HepG2 (cell line): ENCODE data around the gene ATG13. TPM values are rescaled to one million over a fixed set of nuclear protein-coding genes. Genes with fewer than 3 reads are reported as not detected.

Source experiments
- AKAP8 ChIP-seq: sonication (generic); formaldehyde crosslinking; IDR thresholded peaks from 2 replicates; pipeline ENCODE4 v1.5.1; 2020; ENCODE audit warnings: mild to moderate bottlenecking, missing genetic modification reagents
- ATAD3A ChIP-seq: sonication (generic); formaldehyde crosslinking; IDR thresholded peaks from 2 replicates; pipeline ENCODE4 v1.4.0; 2020; ENCODE audit warnings: missing genetic modification reagents
- CC2D1A ChIP-seq: sonication (generic); formaldehyde crosslinking; IDR thresholded peaks from 2 replicates; pipeline ENCODE4 v1.8.1; 2023; ENCODE audit warnings: mild to moderate bottlenecking, missing genetic modification reagents
- CEBPZ ChIP-seq: IDR thresholded peaks from 2 replicates; pipeline ENCODE4 v1.6.1; 2012; ENCODE audit warnings: low read length, improper control_type of control experiment
- DPF2 ChIP-seq: sonication (generic); formaldehyde crosslinking; IDR thresholded peaks from 2 replicates; pipeline ENCODE4 v1.4.0; 2020; ENCODE audit warnings: mild to moderate bottlenecking, low read depth, missing genetic modification reagents, borderline replicate concordance
- GRHL1 ChIP-seq: sonication (generic); formaldehyde crosslinking; conservative IDR thresholded peaks from 2 replicates; pipeline ENCODE4 v1.8.0; 2022; ENCODE audit warnings: missing genetic modification reagents
- MAZ ChIP-seq, 2 experiments: sonication (generic) in 1 of 2; formaldehyde crosslinking in 1 of 2; IDR thresholded peaks; 2 replicates each; pipeline versions ENCODE4 v1.5.0 to v1.6.1; 2012 to 2020; ENCODE audit warnings: low read depth in 2 of 2, mild to moderate bottlenecking in 2 of 2, borderline replicate concordance in 1 of 2, improper control_type of control experiment in 1 of 2, low read length in 1 of 2, missing genetic modification reagents in 1 of 2, moderate library complexity in 1 of 2
- MTA1 ChIP-seq: sonication (generic); formaldehyde crosslinking; IDR thresholded peaks from 2 replicates; pipeline ENCODE4 v1.4.0; 2020; ENCODE audit warnings: missing genetic modification reagents, mild to moderate bottlenecking, borderline replicate concordance
- SRSF1 ChIP-seq: fragments of 200-400 bp; formaldehyde crosslinking; optimal IDR thresholded peaks from 2 replicates; pipeline ENCODE3; 2017; ENCODE audit warnings: mild to moderate bottlenecking, low read depth, low read length, moderate library complexity
- ZFP82 ChIP-seq: sonication (generic); formaldehyde crosslinking; IDR thresholded peaks from 2 replicates; pipeline ENCODE4 v1.5.1; 2020; ENCODE audit warnings: mild to moderate bottlenecking, missing genetic modification reagents, borderline replicate concordance
- ZHX1 ChIP-seq: sonication (generic); formaldehyde crosslinking; IDR thresholded peaks from 2 replicates; pipeline ENCODE4 v1.8.1; 2022; ENCODE audit warnings: low read depth, mild to moderate bottlenecking, missing genetic modification reagents
- ZNF138 ChIP-seq: sonication (generic); formaldehyde crosslinking; IDR thresholded peaks from 2 replicates; pipeline ENCODE4 v1.5.0; 2020; ENCODE audit warnings: mild to moderate bottlenecking, low read depth, missing genetic modification reagents
- ZNF263 ChIP-seq: sonication (generic); formaldehyde crosslinking; IDR thresholded peaks from 2 replicates; pipeline ENCODE4 v1.4.0; 2020; ENCODE audit warnings: missing genetic modification reagents
- ZNF431 ChIP-seq: sonication (generic); formaldehyde crosslinking; IDR thresholded peaks from 2 replicates; pipeline ENCODE4 v1.9.0; 2022; ENCODE audit warnings: missing genetic modification reagents, low read depth, mild to moderate bottlenecking, borderline replicate concordance
- ZNF512 ChIP-seq: sonication (generic); formaldehyde crosslinking; IDR thresholded peaks from 2 replicates; pipeline ENCODE4 v1.4.0; 2020; ENCODE audit warnings: mild to moderate bottlenecking, missing genetic modification reagents
- ZNF605 ChIP-seq: sonication (generic); formaldehyde crosslinking; IDR thresholded peaks from 2 replicates; pipeline ENCODE4 v1.8.0; 2022; ENCODE audit warnings: mild to moderate bottlenecking, missing genetic modification reagents
- ZNF775 ChIP-seq: sonication (generic); formaldehyde crosslinking; IDR thresholded peaks from 2 replicates; pipeline ENCODE4 v1.4.0; 2020; ENCODE audit warnings: missing genetic modification reagents, mild to moderate bottlenecking, moderate library complexity, borderline replicate concordance
- ZNF780A ChIP-seq: sonication (generic); formaldehyde crosslinking; IDR thresholded peaks from 2 replicates; pipeline ENCODE4 v1.8.0; 2022; ENCODE audit warnings: mild to moderate bottlenecking, missing genetic modification reagents, moderate library complexity
- polyA plus RNA-seq, 8 experiments: library from polyadenylated mRNA; depleted of rRNA in 3 of 8; stranded (reverse) in 7 of 8; unstranded in 1 of 8; fragments of >200 nt; fragmentation: Illumina TruSeq in 4 of 8; extraction: Trizol in 4 of 8; gene quantifications; 2 replicates each; pipeline versions ENCODE4 v1.2.1 to v1.2.3, GENCODE V29; 2011 to 2016; ENCODE audit warnings: low read depth in 4 of 8, missing spikeins in 1 of 8, mixed read lengths in 1 of 8; ENCODE audit not compliant: insufficient read depth in 1 of 8
- total RNA-seq, 5 experiments: library from RNA; depleted of rRNA; stranded (reverse); fragments of >200 nt; fragmentation: Illumina TruSeq; extraction: Trizol; gene quantifications; 2 replicates each; pipeline ENCODE4 v1.2.3, GENCODE V29; 2016; ENCODE audit warnings: low read depth in 1 of 5

The ATG13 gene
- total and polyA plus RNA-seq, 2 of the 13 experiments (the other 11 are each of a cell fraction or from before 2014, with no cell fraction given) = 55.0 to 77.3 TPM

GRCh38 chr11:46719543-46720218, 102.3 kb downstream of the ATG13 start (continued):
- 0 out of 2 replicates have a peak, but pooled peaks have one; percentile 8 for TF ChIP-seq ATAD3A (CRISPR knock-in tag)
- no peak; the same call in 1 of the 2 replicates for TF ChIP-seq ZNF138 (CRISPR knock-in tag)
- no peak for TF ChIP-seq MAZ (IDR thresholded peaks at IDR 0.05; ENCODE audit: borderline replicate concordance, low read depth, low read length)
- no peak; the same call in 1 of the 2 replicates for TF ChIP-seq MAZ (CRISPR knock-in tag; IDR thresholded peaks at IDR 0.05; ENCODE audit: low read depth)
- TF ChIP-seq ZNF780A (CRISPR knock-in tag) = no peak
- peak; percentile 0 for TF ChIP-seq ZNF605 (CRISPR knock-in tag)
- peak; percentile 16; the same call in 1 of the 2 replicates for TF ChIP-seq ZNF512 (CRISPR knock-in tag)
- no peak for TF ChIP-seq CEBPZ
- peak; percentile 91; the same call in 1 of the 2 replicates for TF ChIP-seq ZFP82 (CRISPR knock-in tag)
- 0 out of 2 replicates have a peak, but pooled peaks have one; percentile 29 for TF ChIP-seq ZNF263
- no peak for TF ChIP-seq GRHL1 (CRISPR knock-in tag)
- peak; percentile 69 for TF ChIP-seq ZNF775 (CRISPR knock-in tag)
- TF ChIP-seq DPF2 (CRISPR knock-in tag) = no peak
- TF ChIP-seq SRSF1 = peak; percentile 8
- TF ChIP-seq MTA1 (CRISPR knock-in tag) = 0 out of 2 replicates have a peak, but pooled peaks have one; percentile 1
- TF ChIP-seq ZNF431 (CRISPR knock-in tag) = peak; percentile 47; the same call in 1 of the 2 replicates
- TF ChIP-seq AKAP8 (CRISPR knock-in tag) = peak; percentile 90
- TF ChIP-seq ZHX1 = no peak; the same call in 1 of the 2 replicates
- TF ChIP-seq CC2D1A = 0 out of 2 replicates have a peak, but pooled peaks have one; percentile 37
